Measurements from ENCODE around the gene KPNA6. TPM values are rescaled to one million over a fixed set of nuclear protein-coding genes. Genes with fewer than 3 reads are reported as not detected.

The KPNA6 gene
- total and polyA plus RNA-seq, 2 of the 13 experiments (the other 11 are each of a cell fraction or from before 2014, with no cell fraction given): 22.0 to 47.5 TPM

- no peak for TF ChIP-seq GRHL1 (CRISPR knock-in tag; conservative IDR thresholded peaks at IDR 0.05)
- 0 out of 2 replicates have a peak, but pooled peaks have one; percentile 43 for TF ChIP-seq ZNF138 (CRISPR knock-in tag; IDR thresholded peaks at IDR 0.05; ENCODE audit: low read depth)
- no peak for TF ChIP-seq BHLHE40 (IDR thresholded peaks at IDR 0.05; ENCODE audit: low read length)
- TF ChIP-seq ZEB1 (IDR thresholded peaks at IDR 0.05; ENCODE audit: insufficient replicate concordance, low read depth): no peak
- TF ChIP-seq POLR2G (IDR thresholded peaks at IDR 0.05; ENCODE audit: low read depth, low read length): peak; percentile 82
- TF ChIP-seq AKNA (CRISPR knock-in tag; IDR thresholded peaks at IDR 0.05; ENCODE audit: borderline replicate concordance): no peak
- peak; percentile 77; the same call in 1 of the 2 replicates for TF ChIP-seq KDM2A (CRISPR knock-in tag; IDR thresholded peaks at IDR 0.05; ENCODE audit: borderline replicate concordance, low read depth)
- TF ChIP-seq MAF1 (CRISPR knock-in tag; IDR thresholded peaks at IDR 0.05; ENCODE audit: borderline replicate concordance): no peak
- TF ChIP-seq FOXA1 (IDR thresholded peaks at IDR 0.05): no peak
- no peak for TF ChIP-seq FOXA1 (CRISPR knock-in tag; IDR thresholded peaks at IDR 0.05)
- peak; percentile 89; the same call in 1 of the 2 replicates for TF ChIP-seq TFDP1 (CRISPR knock-in tag; IDR thresholded peaks at IDR 0.05; ENCODE audit: borderline replicate concordance)
- TF ChIP-seq ZNF501 (CRISPR knock-in tag; IDR thresholded peaks at IDR 0.05): peak; percentile 72
- no peak for TF ChIP-seq SOX13 (IDR thresholded peaks at IDR 0.05)
- TF ChIP-seq SOX13 (CRISPR knock-in tag; conservative IDR thresholded peaks at IDR 0.05 in 1 of 2, IDR thresholded peaks at IDR 0.05 in 1 of 2): peak in 1 of 2 experiments; percentile 12; a peak in 1 of 4 replicates
- no peak for TF ChIP-seq CREBL2 (CRISPR knock-in tag; IDR thresholded peaks at IDR 0.05; ENCODE audit: borderline replicate concordance)
- TF ChIP-seq MTERF4 (CRISPR knock-in tag; IDR thresholded peaks at IDR 0.05): 0 out of 2 replicates have a peak, but pooled peaks have one; percentile 15
- TF ChIP-seq ZNF224 (CRISPR knock-in tag; IDR thresholded peaks at IDR 0.05): no peak; the same call in 1 of the 2 replicates
- no peak for TF ChIP-seq SUZ12 (IDR thresholded peaks at IDR 0.05; ENCODE audit: low read depth, low read length)
- peak; percentile 12; the same call in 1 of the 2 replicates for TF ChIP-seq NFYB (CRISPR knock-in tag; IDR thresholded peaks at IDR 0.05)
- peak; percentile 83 for TF ChIP-seq KAT8 (CRISPR knock-in tag; IDR thresholded peaks at IDR 0.05)
Measured at GRCh38 chr1:32205401-32206370, 97.8 kb downstream of the KPNA6 start, which contains the start of gene IQCC (continued).
